Suprapubic skin (tissue), 4 donors: ENCODE measurements around the gene KIF3C. TPM values are rescaled to one million over a fixed set of nuclear protein-coding genes. Genes with fewer than 3 reads are reported as not detected.

ENCODE experiments used
- DNase-seq, 2 donors: peaks; one replicate each; pipeline ENCODE4 v3.0.0-alpha.2; 2019; ENCODE audit warnings: low spot score in 2 of 2
- H3K27ac ChIP-seq: fragments of 200-600 bp; sonication (generic); one replicate; pipeline ENCODE4 v1.5.1; 2019
- H3K27me3 ChIP-seq: fragments of 200-600 bp; sonication (generic); one replicate; pipeline ENCODE4 v1.5.1; 2019
- H3K36me3 ChIP-seq: fragments of 200-600 bp; sonication (generic); one replicate; pipeline ENCODE4 v1.5.1; 2019
- H3K4me1 ChIP-seq: fragments of 200-600 bp; sonication (generic); one replicate; pipeline ENCODE4 v1.5.1; 2019
- H3K4me3 ChIP-seq: fragments of 200-600 bp; sonication (generic); one replicate; pipeline ENCODE4 v1.5.1; 2019; ENCODE audit warnings: mild to moderate bottlenecking
- H3K9me3 ChIP-seq: fragments of 200-600 bp; sonication (generic); one replicate; pipeline ENCODE4 v1.5.1; 2019
- EP300 ChIP-seq: sonication (generic); formaldehyde crosslinking; IDR thresholded peaks from one replicate; pipeline ENCODE4 v1.6.1; 2017; ENCODE audit warnings: antibody characterized with exemption
- POLR2A ChIP-seq, 2 donors: fragments of 450-650 bp; IDR thresholded peaks; one replicate each; pipeline ENCODE4 v1.6.1; 2017; ENCODE audit warnings: antibody characterized with exemption in 2 of 2, mild to moderate bottlenecking in 2 of 2, moderate library complexity in 2 of 2
- POLR2AphosphoS5 ChIP-seq, 3 donors: sonication (generic); formaldehyde crosslinking; IDR thresholded peaks; one replicate each; pipeline ENCODE4 v1.6.1; 2017; ENCODE audit warnings: antibody characterized with exemption in 3 of 3
- WGBS: methylation state at CpG from one replicate; pipeline ENCODE4 v1.1.5; 2018; 5-methylcytosine and 5-hydroxymethylcytosine counted together
- total RNA-seq, 4 donors: library from RNA; depleted of rRNA; stranded (reverse); fragments of >200 nt; gene quantifications; one replicate each; pipeline ENCODE4 v1.1.0, GENCODE V29; 2016
- TF ChIP-seq, protein P1 (sequence below), 2 donors: fragments of 200-600 bp in 1 of 2; fragments of 450-650 bp in 1 of 2; sonication (generic) in 1 of 2; IDR thresholded peaks; one replicate each; pipeline ENCODE4 v1.5.1; 2016 to 2019; ENCODE audit warnings: antibody characterized with exemption in 2 of 2, mild to moderate bottlenecking in 1 of 2, moderate library complexity in 1 of 2

Gene KIF3C
- total RNA-seq, 4 donors from 2014 or later = 3.2 to 5.8 (median 4.7) TPM

DNA sequence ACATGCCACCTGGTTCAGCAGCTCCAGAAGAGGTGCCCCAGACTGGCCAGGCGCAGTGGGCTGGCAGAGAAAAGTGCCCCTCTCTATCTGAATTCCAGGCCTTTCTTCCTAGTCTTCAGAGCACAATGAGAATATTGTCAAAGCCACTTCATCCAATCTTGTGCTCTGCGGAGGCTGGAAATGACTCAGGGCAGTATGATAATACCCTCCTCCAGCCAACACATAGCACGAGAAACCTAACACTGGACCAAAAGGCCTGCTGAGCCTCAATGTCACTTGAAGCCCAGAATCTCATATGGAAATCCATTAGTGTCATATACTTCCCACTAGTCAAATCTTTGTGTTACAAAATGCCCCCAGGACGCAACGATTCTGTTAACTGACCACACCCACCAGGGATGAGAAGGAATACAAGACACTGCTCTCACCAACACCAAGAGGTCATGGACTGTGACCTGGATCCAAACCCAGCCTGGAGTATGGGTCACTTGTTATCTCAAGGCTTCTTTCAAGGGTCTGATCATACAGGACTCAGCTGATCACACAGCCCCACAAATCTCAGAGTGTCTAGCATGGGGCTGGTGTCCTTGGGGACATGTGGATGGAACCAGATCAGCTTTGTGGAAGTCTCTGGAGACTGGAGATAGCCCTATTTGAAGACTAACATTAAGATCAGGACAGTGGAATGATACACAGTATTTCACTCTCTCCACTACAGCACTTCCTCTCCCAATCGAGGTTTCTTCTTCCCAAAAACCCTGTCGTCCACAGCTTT lies 10.1 kb downstream of the KIF3C start:
- Histone ChIP-seq H3K9me3 (no peaks in the 10 kb centered on the region), H3K4me1 (peaks cover 6% of the 10 kb centered on the region), H3K27ac (no peak overlapping the region), H3K36me3 (no peaks in the 10 kb centered on the region), H3K4me3 (no peak overlapping the region), H3K27me3 (no peaks in the 10 kb centered on the region)
- 85% methylated on average over 5 of the region's 7 CpGs for WGBS
- TF ChIP-seq POLR2AphosphoS5 (IDR thresholded peaks at IDR 0.05) = no peak
- TF ChIP-seq, protein P1, sequence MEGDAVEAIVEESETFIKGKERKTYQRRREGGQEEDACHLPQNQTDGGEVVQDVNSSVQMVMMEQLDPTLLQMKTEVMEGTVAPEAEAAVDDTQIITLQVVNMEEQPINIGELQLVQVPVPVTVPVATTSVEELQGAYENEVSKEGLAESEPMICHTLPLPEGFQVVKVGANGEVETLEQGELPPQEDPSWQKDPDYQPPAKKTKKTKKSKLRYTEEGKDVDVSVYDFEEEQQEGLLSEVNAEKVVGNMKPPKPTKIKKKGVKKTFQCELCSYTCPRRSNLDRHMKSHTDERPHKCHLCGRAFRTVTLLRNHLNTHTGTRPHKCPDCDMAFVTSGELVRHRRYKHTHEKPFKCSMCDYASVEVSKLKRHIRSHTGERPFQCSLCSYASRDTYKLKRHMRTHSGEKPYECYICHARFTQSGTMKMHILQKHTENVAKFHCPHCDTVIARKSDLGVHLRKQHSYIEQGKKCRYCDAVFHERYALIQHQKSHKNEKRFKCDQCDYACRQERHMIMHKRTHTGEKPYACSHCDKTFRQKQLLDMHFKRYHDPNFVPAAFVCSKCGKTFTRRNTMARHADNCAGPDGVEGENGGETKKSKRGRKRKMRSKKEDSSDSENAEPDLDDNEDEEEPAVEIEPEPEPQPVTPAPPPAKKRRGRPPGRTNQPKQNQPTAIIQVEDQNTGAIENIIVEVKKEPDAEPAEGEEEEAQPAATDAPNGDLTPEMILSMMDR (IDR thresholded peaks at IDR 0.05) = no peak
- TF ChIP-seq EP300 = no peak
- no peak for TF ChIP-seq POLR2A (IDR thresholded peaks at IDR 0.05)
- no peak for DNase-seq

DNA sequence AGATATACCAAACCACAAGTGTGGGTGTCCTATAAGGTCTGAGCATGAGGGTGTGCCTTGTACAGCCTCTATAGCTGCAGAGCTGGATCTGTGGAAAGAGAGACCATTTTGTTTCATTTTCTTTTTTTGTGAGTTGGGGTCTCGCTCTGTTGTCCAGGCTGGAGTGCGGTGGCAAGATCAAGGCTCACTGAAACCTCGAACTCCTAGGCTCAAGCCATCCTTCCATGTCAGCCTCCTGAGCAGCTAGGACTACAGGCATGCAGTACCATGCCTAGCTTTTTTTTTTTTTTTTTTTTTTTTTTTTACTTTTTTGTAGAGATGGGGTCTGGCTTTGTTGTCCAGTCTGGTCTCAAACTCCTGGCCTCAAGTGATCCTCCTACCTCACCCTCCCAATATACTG lies 10.7 kb downstream of the KIF3C start:
- no peak for TF ChIP-seq POLR2A (IDR thresholded peaks at IDR 0.05)
- no peak for TF ChIP-seq EP300
- DNase-seq = no peak
- Histone ChIP-seq H3K36me3 (no peaks in the 10 kb centered on the region), H3K9me3 (no peaks in the 10 kb centered on the region), H3K4me3 (no peak overlapping the region), H3K4me1 (no peaks in the 10 kb centered on the region), H3K27me3 (no peaks in the 10 kb centered on the region), H3K27ac (no peak overlapping the region)
- 97% methylated on average over 3 of the region's 3 CpGs for WGBS

DNA sequence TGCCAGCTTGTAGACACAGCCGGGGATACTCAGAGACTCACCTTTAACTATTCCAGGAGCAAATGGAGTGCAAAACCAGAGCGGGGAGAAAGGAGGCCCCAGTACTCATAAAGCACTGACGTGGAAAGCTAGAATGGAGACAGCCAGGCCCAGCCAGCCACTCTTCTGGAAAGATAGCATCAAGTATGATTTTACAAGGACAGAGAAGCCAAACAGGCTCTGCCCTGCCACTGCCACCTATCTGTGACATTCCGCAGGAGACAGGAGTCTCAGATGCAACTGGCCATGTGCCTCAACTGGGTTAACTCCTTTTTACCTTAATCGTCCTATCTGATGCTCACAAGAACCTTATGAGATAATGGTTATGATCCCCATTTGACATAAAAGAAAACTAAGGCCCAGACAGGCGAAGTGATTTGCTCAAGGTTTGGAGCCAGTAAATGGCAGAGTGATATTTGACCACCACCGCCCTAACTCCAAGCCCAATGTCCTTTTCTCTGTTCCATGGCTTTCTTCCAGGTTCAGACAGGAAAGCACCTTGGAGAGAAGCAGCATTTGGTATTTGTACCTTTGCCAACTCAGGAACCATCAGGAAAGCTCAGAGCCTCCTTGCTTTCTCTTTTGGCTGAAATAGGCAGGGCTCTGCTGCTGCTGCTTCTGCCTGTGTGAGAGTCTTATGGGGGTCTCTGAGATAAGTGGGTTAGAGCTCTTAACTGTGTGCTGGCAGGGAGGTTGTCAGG lies 15.6 kb downstream of the KIF3C start:
- H3K36me3 ChIP-seq = no peaks in the 10 kb centered on the region
- no peaks in the 10 kb centered on the region for H3K27me3 ChIP-seq
- H3K9me3 ChIP-seq = no peaks in the 10 kb centered on the region
- DNase-seq = no peak
- TF ChIP-seq, protein P1 (IDR thresholded peaks at IDR 0.05) = no peak
- TF ChIP-seq EP300 (no peak), POLR2AphosphoS5 (IDR thresholded peaks at IDR 0.05) (no peak), POLR2A (IDR thresholded peaks at IDR 0.05) (no peak)
- H3K4me3 ChIP-seq = no peak overlapping the region
- WGBS = 93% methylated on average over 7 of the region's 7 CpGs
- no peak overlapping the region for H3K27ac ChIP-seq
- no peaks in the 10 kb centered on the region for H3K4me1 ChIP-seq

DNA sequence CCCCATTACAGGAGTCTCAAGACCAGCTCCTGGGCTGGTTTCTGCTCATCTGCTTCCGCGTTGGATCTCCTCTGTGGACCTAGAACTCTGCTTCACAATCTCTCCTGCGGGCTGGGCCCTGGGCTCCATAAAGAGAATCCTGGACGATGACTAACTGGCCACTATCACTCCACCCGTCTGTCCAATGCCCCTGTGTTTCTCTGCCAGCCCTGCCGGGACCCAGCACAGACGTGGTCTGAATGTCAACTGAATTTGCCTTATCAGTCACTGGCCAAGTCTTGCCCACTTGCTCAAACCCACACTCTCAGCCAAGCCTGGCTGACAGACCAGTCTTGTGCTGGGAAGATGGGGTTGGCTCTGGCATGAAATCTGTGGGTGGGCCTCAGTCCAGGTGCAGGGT lies 17.4 kb downstream of the KIF3C start:
- Histone ChIP-seq H3K4me1 (peaks cover 5% of the 10 kb centered on the region), H3K27ac (no peak overlapping the region), H3K36me3 (no peaks in the 10 kb centered on the region), H3K9me3 (no peaks in the 10 kb centered on the region), H3K27me3 (no peaks in the 10 kb centered on the region), H3K4me3 (no peak overlapping the region)
- no peak for DNase-seq
- TF ChIP-seq EP300 (no peak), POLR2AphosphoS5 (IDR thresholded peaks at IDR 0.05) (no peak), POLR2A (IDR thresholded peaks at IDR 0.05) (no peak)
- TF ChIP-seq, protein P1 (IDR thresholded peaks at IDR 0.05) = no peak
- 87% methylated on average over 7 of the region's 7 CpGs for WGBS

DNA sequence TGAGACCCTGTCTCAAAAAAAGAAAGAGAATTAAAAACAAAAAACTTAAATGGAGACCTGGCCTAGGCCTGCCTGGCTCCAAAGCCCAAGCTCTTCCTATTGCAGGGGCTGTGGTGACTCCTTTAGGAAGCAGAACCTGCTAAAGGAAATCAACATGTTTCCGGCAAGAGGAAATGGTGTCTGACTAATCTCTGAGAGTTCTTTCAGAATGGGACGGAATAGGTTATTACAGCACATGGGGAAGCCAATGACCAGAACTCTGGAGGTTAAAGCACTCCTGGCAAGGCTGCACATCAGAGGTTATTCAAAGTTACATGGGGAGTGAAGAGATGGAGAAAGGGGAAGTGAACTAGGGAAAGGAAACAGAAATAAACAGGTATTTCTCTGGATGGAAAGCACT lies 21.4 kb downstream of the KIF3C start:
- no peak for DNase-seq
- Histone ChIP-seq H3K27me3 (no peaks in the 10 kb centered on the region), H3K36me3 (no peaks in the 10 kb centered on the region), H3K4me1 (peaks cover 5% of the 10 kb centered on the region), H3K4me3 (no peak overlapping the region), H3K9me3 (no peaks in the 10 kb centered on the region), H3K27ac (no peak overlapping the region)
- no peak for TF ChIP-seq POLR2AphosphoS5 (IDR thresholded peaks at IDR 0.05)
- TF ChIP-seq EP300 = no peak
- TF ChIP-seq, protein P1 (IDR thresholded peaks at IDR 0.05) = no peak
- TF ChIP-seq POLR2A (IDR thresholded peaks at IDR 0.05) = no peak
- WGBS = 77% methylated on average over 2 of the region's 2 CpGs
